ENCODE results near the gene CXorf66.
"Not testable (repeated sequence)": the region's sequence is repeated elsewhere in the genome, so short reads cannot be mapped to it uniquely, and the experiment has no call there.

GRCh38 chrX:139961091-139961490, 4.2 kb downstream of the CXorf66 start:
- TF ChIP-seq, protein P1, sequence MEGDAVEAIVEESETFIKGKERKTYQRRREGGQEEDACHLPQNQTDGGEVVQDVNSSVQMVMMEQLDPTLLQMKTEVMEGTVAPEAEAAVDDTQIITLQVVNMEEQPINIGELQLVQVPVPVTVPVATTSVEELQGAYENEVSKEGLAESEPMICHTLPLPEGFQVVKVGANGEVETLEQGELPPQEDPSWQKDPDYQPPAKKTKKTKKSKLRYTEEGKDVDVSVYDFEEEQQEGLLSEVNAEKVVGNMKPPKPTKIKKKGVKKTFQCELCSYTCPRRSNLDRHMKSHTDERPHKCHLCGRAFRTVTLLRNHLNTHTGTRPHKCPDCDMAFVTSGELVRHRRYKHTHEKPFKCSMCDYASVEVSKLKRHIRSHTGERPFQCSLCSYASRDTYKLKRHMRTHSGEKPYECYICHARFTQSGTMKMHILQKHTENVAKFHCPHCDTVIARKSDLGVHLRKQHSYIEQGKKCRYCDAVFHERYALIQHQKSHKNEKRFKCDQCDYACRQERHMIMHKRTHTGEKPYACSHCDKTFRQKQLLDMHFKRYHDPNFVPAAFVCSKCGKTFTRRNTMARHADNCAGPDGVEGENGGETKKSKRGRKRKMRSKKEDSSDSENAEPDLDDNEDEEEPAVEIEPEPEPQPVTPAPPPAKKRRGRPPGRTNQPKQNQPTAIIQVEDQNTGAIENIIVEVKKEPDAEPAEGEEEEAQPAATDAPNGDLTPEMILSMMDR (IDR thresholded peaks at IDR 0.05; ENCODE audit: low read depth, low read length), result not testable (repeated sequence)
- not testable (repeated sequence) for TF ChIP-seq MAX (IDR thresholded peaks at IDR 0.05; ENCODE audit: low read depth, low read length); POLR2A (IDR thresholded peaks at IDR 0.05; ENCODE audit: extremely low read depth, insufficient read length)

Measured in NB4 (cell line).